Measurements from ENCODE around the gene DMGDH. TPM values are rescaled to one million over a fixed set of nuclear protein-coding genes. Genes with fewer than 3 reads are reported as not detected.

The DMGDH gene
- total RNA-seq, 2 experiments from 2014 or later, result 1.3 to 1.7 TPM

- ChIA-PET POLR2A (no interaction called here), CTCF (no interaction called here)
- Mint-ChIP-seq H3K27me3 (peaks cover 1% of the 10 kb centered on the region), H3K27ac (no peak overlapping the region), H3K4me3 (no peak overlapping the region), H3K36me3 (no peaks in the 10 kb centered on the region), H3K9me3 (no peaks in the 10 kb centered on the region), H3K4me1 (ENCODE audit: low read depth) (no peaks in the 10 kb centered on the region)
- intact Hi-C loops (cut with micrococcal nuclease), result no loop called here
- no peak for DNase-seq
Observed at GRCh38 chr5:79091064-79091463, 21.6 kb upstream of the DMGDH start.

DNA sequence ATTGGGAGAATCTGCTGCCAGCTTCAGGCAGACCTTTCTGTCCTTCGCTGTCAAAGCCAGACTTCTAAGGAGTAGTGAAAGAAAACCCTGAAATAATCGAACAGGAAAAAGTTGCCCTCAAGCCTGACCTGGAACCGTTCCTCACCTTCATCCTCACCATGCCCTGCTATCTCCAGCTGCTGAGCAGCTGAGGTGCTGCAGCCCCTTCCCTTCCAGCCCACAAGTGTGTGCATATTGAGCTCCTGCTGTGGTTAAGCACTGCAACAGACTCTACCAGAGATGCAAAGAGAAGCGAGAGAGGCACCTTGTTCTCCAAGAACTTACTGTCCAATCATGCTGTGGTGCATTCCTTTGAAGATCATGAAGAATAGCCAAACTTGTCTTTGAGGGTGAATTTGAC lies 19.0 kb upstream of the DMGDH start:
- Mint-ChIP-seq H3K4me1 (ENCODE audit: low read depth) (no peaks in the 10 kb centered on the region), H3K27ac (no peak overlapping the region), H3K4me3 (no peak overlapping the region), H3K36me3 (no peaks in the 10 kb centered on the region), H3K9me3 (no peaks in the 10 kb centered on the region), H3K27me3 (no peaks in the 10 kb centered on the region)
- DNase-seq, result no peak
- intact Hi-C loops (cut with micrococcal nuclease), result no loop called here
- POLR2A ChIA-PET, result interaction anchor here (0.6 kb wide), 1 partner anchor 24 kb away, joined by 3 read pairs; no protein-coding TSS in a partner anchor
- CTCF ChIA-PET, result no interaction called here

- no peaks in the 10 kb centered on the region for H3K4me1 Mint-ChIP-seq (ENCODE audit: low read depth)
- CTCF ChIA-PET, result no interaction called here
- POLR2A ChIA-PET, result no interaction called here
Observed at GRCh38 chr5:79086116-79086515, 16.6 kb upstream of the DMGDH start.

DNA sequence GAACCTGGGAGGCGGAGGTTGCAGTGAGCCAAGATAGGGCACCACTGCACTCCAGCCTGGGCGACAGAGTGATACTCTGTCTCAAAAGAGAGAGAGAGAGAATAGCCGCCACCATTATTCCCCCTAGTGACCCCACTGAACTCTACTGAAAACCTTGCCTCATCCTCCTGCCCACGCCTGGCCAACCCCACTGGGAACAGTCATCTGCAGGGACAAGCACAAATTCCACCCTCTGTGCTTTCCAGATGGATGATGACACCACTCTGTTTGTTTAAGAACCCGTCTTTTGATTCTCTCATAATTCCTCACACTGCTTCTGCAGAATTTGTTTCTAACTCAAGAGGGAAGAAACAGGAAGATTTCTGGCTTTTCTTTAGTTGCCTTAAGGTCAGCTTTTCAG lies 12.3 kb upstream of the DMGDH start:
- no peaks in the 10 kb centered on the region for H3K9me3 Mint-ChIP-seq
- POLR2A ChIA-PET, result no interaction called here
- DNase-seq, result no peak
- H3K4me3 Mint-ChIP-seq, result no peak overlapping the region
- H3K27ac Mint-ChIP-seq, result no peak overlapping the region
- no peaks in the 10 kb centered on the region for H3K27me3 Mint-ChIP-seq
- no peaks in the 10 kb centered on the region for H3K36me3 Mint-ChIP-seq
- CTCF ChIA-PET, result no interaction called here
- intact Hi-C loops (cut with micrococcal nuclease), result no loop called here
- H3K4me1 Mint-ChIP-seq (ENCODE audit: low read depth), result no peaks in the 10 kb centered on the region

More at GRCh38 chr5:79086116-79086515, 16.6 kb upstream of the DMGDH start:
- H3K4me3 Mint-ChIP-seq, result no peak overlapping the region
- no peak for DNase-seq
- H3K27me3 Mint-ChIP-seq, result no peaks in the 10 kb centered on the region
- no peaks in the 10 kb centered on the region for H3K36me3 Mint-ChIP-seq
- no peaks in the 10 kb centered on the region for H3K9me3 Mint-ChIP-seq
- intact Hi-C loops (cut with micrococcal nuclease), result no loop called here
- no peak overlapping the region for H3K27ac Mint-ChIP-seq

DNA sequence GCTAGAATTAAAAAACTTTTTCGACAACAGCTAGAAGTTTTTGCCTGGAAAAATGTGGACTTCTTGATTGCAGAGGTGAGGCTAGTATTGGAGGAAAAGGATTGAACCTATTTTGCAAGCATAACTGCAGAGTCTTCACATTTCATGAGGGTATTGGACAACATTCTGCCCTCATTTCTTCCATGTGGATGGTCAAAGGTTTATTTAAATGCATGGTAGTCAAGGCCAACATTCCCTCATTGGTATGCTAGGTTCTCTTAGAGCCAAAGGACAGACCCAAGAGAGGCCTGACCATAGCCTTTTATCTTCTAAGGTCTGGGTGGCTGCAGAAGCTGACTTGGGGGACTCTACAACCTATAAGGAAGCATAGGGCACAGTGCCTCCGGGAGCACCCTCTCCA lies 11.3 kb upstream of the DMGDH start:
- Mint-ChIP-seq H3K27me3 (no peaks in the 10 kb centered on the region), H3K4me3 (no peak overlapping the region), H3K9me3 (no peaks in the 10 kb centered on the region), H3K4me1 (ENCODE audit: low read depth) (no peaks in the 10 kb centered on the region), H3K27ac (no peak overlapping the region), H3K36me3 (no peaks in the 10 kb centered on the region)
- POLR2A ChIA-PET, result no interaction called here
- intact Hi-C loops (cut with micrococcal nuclease), result no loop called here
- DNase-seq, result no peak
- CTCF ChIA-PET, result no interaction called here

DNA sequence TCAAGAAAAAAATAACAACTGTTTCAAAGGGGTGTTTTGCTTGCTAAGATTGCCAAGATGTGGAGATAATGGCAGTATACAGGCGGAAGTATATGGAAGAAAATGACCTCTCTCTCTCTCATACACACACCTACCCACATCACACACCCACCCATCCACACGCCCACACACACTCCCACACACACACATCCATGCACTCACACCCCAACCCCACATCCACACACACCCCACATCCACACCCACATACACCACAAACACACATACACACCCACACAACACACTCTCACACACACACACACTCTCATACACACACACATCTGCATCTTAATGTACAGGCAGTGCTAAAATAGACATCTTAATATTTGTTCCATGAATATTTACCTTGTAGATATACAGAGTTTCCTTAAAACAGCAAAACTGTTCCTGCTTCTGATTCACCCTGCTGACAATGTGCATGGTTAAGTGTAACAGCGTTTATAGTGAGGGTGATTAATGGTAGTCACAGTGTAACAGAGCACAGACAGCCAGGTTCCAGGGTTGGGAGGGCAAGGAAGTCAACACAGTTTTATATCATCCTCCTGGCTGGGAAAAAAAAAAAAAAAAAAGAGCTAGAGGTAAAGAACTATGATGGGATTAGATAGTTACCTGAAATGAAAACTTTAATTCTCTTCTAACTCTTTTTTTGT lies 8.3 kb upstream of the DMGDH start:
- DNase-seq, result no peak
- H3K27me3 Mint-ChIP-seq, result peaks cover 3% of the 10 kb centered on the region
- POLR2A ChIA-PET, result no interaction called here
- no peaks in the 10 kb centered on the region for H3K4me1 Mint-ChIP-seq (ENCODE audit: low read depth)
- H3K27ac Mint-ChIP-seq, result no peak overlapping the region
- H3K9me3 Mint-ChIP-seq, result no peaks in the 10 kb centered on the region
- H3K36me3 Mint-ChIP-seq, result no peaks in the 10 kb centered on the region
- H3K4me3 Mint-ChIP-seq, result no peak overlapping the region
- CTCF ChIA-PET, result no interaction called here
- intact Hi-C loops (cut with micrococcal nuclease), result no loop called here

DNA sequence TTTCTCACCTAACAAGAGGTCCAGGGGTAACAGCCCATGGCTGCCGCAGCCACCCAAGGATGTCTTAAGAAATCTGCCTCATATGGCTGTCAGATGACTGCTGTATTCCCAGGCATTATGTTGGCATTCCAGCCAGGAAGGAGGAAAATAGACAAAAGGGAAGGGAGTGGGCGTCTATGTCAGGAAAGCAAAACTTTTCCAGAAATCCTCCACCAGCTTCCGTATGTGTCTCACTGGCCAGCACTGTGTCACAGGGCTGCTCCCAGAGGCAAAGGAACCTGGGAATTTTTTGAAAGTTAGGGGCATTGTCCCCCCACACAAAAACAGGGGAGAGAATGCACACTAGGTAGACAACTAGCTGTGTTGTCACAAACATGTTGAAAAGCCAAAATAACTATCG lies 7.3 kb upstream of the DMGDH start:
- peaks cover 5% of the 10 kb centered on the region for H3K27me3 Mint-ChIP-seq
- H3K36me3 Mint-ChIP-seq, result no peaks in the 10 kb centered on the region
- no peaks in the 10 kb centered on the region for H3K4me1 Mint-ChIP-seq (ENCODE audit: low read depth)
- no peak overlapping the region for H3K4me3 Mint-ChIP-seq
- no peaks in the 10 kb centered on the region for H3K9me3 Mint-ChIP-seq
- intact Hi-C loops (cut with micrococcal nuclease), result no loop called here
- POLR2A ChIA-PET, result no interaction called here
- no peak for DNase-seq
- H3K27ac Mint-ChIP-seq, result no peak overlapping the region
- CTCF ChIA-PET, result interaction anchor here (1.2 kb wide), 1 partner anchor 11 kb away, joined by 3 read pairs; no protein-coding TSS in a partner anchor

DNA sequence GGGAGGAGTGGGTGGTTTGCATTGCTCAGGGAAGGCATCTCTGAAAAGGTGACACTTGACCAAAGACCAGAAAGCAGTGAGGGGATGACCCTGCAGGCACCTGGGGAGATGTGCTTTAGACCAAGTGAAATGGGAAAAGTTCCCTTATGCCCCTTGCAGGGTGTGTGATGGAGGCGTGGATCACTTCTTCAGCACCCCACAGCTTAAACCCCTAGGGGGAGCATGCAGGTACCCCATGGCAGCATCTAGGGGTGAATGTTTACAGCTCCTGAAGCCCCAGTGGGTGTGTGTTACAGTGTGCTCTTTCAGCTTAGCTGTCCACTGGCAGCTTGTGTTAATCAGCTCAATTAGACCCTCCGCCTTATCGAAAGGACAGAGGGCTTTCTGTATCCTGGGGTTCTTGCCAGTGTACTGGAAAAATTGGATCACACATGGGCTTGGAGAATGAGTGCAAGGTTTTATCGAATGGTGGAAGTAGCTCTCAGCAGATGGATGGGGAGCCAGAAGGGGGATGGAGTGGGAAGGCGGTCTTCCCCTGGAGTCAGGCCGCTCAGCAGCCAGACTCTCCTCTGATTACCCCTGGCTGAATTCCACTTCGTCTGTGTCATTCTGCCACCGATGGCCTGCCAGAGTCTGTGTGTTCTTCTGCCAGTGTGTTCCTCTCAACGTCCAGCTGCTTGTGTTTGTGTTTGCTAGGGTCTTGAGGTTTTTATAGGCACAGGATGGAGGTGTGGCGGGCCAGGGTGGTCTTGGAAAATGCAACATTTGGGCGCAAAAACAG lies 6.4 kb upstream of the DMGDH start:
- Mint-ChIP-seq H3K9me3 (no peaks in the 10 kb centered on the region), H3K36me3 (no peaks in the 10 kb centered on the region), H3K4me3 (no peak overlapping the region), H3K4me1 (ENCODE audit: low read depth) (no peaks in the 10 kb centered on the region), H3K27me3 (peaks cover 13% of the 10 kb centered on the region), H3K27ac (no peak overlapping the region)
- POLR2A ChIA-PET, result no interaction called here
- CTCF ChIA-PET, result interaction anchor here (1.2 kb wide), 1 partner anchor 10 kb away, joined by 3 read pairs; no protein-coding TSS in a partner anchor
- intact Hi-C loops (cut with micrococcal nuclease), result no loop called here
- no peak for DNase-seq

- POLR2A ChIA-PET, result no interaction called here
- no peak for DNase-seq
- Mint-ChIP-seq H3K27ac (no peak overlapping the region), H3K4me3 (no peak overlapping the region), H3K36me3 (no peaks in the 10 kb centered on the region), H3K4me1 (ENCODE audit: low read depth) (no peaks in the 10 kb centered on the region), H3K27me3 (peaks cover 18% of the 10 kb centered on the region), H3K9me3 (no peaks in the 10 kb centered on the region)
- intact Hi-C loops (cut with micrococcal nuclease), result no loop called here
- CTCF ChIA-PET, result interaction anchor here (2.3 kb wide), 1 partner anchor 54 kb away, joined by 7 read pairs; no protein-coding TSS in a partner anchor
Observed at GRCh38 chr5:79074641-79075040, 5.2 kb upstream of the DMGDH start.

GRCh38 chr5:79070350-79070667 lies 835 bp upstream of the DMGDH start:
- peaks cover 1% of the 10 kb centered on the region for H3K36me3 Mint-ChIP-seq
- no peaks in the 10 kb centered on the region for H3K9me3 Mint-ChIP-seq
- ChIA-PET CTCF (no interaction called here), POLR2A (interaction anchor here (0.6 kb wide), 1 partner anchor 13 kb away, joined by 3 read pairs; no protein-coding TSS in a partner anchor)
- H3K27me3 Mint-ChIP-seq, result peaks cover 31% of the 10 kb centered on the region
- intact Hi-C loops (cut with micrococcal nuclease), result no loop called here
- H3K4me3 Mint-ChIP-seq, result no peak overlapping the region
- DNase-seq, result no peak
- H3K27ac Mint-ChIP-seq, result no peak overlapping the region
- peaks cover 4% of the 10 kb centered on the region for H3K4me1 Mint-ChIP-seq (ENCODE audit: low read depth)

DNA sequence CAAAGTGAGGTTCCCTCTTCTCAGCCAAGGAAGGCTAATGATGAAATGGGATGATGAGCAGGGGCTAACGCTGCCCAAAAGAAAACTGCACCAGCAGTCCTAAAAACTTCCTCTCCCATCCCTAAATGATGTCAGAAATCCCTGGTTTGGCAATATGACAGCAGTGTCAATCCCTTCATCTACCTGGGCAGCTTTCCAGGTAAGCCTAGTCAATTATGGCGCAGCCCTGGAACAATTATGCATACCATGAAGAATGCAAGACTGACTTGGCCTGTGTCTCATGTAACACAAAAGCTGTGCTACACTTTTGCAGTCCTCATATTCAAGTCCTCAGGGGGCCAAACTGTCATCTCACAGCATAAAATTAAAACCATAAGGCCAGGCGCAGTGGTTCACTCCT lies 7.0 kb downstream of the DMGDH start:
- DNase-seq, result no peak
- Mint-ChIP-seq H3K4me3 (no peak overlapping the region), H3K27ac (no peak overlapping the region), H3K9me3 (no peaks in the 10 kb centered on the region), H3K27me3 (peaks cover 15% of the 10 kb centered on the region), H3K4me1 (ENCODE audit: low read depth) (no peaks in the 10 kb centered on the region), H3K36me3 (no peaks in the 10 kb centered on the region)
- CTCF ChIA-PET, result no interaction called here
- POLR2A ChIA-PET, result no interaction called here
- intact Hi-C loops (cut with micrococcal nuclease), result no loop called here

- no peaks in the 10 kb centered on the region for H3K36me3 Mint-ChIP-seq
- H3K4me3 Mint-ChIP-seq, result no peak overlapping the region
- H3K27ac Mint-ChIP-seq, result no peak overlapping the region
- no peaks in the 10 kb centered on the region for H3K9me3 Mint-ChIP-seq
- peaks cover 17% of the 10 kb centered on the region for H3K27me3 Mint-ChIP-seq
- CTCF ChIA-PET, result interaction anchor here (1.0 to 1.4 kb wide), 2 partner anchors 12 to 161 kb away, joined by 3 read pairs; no protein-coding TSS in a partner anchor
- intact Hi-C loops (cut with micrococcal nuclease), result no loop called here
- no peaks in the 10 kb centered on the region for H3K4me1 Mint-ChIP-seq (ENCODE audit: low read depth)
- DNase-seq, result no peak
- POLR2A ChIA-PET, result no interaction called here
Observed at GRCh38 chr5:79059674-79060073, 9.8 kb downstream of the DMGDH start.

DNA sequence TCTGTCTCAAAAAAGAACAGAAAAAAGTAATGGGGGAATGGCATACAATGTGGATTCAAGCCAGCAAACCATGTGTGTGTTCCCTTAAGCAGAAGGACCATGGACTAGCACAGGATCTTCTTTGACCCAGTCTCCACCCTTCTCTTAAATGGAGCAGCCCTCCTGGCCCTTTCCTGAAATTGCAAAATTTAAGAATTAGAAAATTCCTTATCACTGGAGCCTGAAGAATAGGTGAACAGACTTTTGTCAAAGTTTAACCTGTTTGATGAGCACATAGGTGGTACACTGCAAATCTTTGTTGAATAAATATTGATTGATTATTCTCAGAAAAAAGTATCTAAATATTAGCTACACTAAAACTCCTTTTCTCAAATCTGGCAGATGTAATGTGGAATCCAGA lies 12.6 kb downstream of the DMGDH start:
- Mint-ChIP-seq H3K36me3 (no peaks in the 10 kb centered on the region), H3K4me1 (ENCODE audit: low read depth) (no peaks in the 10 kb centered on the region), H3K27me3 (peaks cover 18% of the 10 kb centered on the region), H3K27ac (no peak overlapping the region), H3K4me3 (no peak overlapping the region), H3K9me3 (peaks cover 4% of the 10 kb centered on the region)
- POLR2A ChIA-PET, result interaction anchor here (0.6 kb wide), 1 partner anchor 13 kb away, joined by 3 read pairs; no protein-coding TSS in a partner anchor
- CTCF ChIA-PET, result interaction anchor here (0.8 kb wide), 1 partner anchor 31 kb away, joined by 4 read pairs; no protein-coding TSS in a partner anchor
- intact Hi-C loops (cut with micrococcal nuclease), result no loop called here
- no peak for DNase-seq

Data from activated CD4-positive, alpha-beta memory T cell treated with anti-CD3 and anti-CD28 coated beads for 36 hours (primary cell).